Retina (tissue), 1 donor: ENCODE measurements around the gene PCDH9.

Experiments used
- DNase-seq: peaks from one replicate; pipeline ENCODE4 v3.0.0-alpha.2; 2016

Gene PCDH9

DNA sequence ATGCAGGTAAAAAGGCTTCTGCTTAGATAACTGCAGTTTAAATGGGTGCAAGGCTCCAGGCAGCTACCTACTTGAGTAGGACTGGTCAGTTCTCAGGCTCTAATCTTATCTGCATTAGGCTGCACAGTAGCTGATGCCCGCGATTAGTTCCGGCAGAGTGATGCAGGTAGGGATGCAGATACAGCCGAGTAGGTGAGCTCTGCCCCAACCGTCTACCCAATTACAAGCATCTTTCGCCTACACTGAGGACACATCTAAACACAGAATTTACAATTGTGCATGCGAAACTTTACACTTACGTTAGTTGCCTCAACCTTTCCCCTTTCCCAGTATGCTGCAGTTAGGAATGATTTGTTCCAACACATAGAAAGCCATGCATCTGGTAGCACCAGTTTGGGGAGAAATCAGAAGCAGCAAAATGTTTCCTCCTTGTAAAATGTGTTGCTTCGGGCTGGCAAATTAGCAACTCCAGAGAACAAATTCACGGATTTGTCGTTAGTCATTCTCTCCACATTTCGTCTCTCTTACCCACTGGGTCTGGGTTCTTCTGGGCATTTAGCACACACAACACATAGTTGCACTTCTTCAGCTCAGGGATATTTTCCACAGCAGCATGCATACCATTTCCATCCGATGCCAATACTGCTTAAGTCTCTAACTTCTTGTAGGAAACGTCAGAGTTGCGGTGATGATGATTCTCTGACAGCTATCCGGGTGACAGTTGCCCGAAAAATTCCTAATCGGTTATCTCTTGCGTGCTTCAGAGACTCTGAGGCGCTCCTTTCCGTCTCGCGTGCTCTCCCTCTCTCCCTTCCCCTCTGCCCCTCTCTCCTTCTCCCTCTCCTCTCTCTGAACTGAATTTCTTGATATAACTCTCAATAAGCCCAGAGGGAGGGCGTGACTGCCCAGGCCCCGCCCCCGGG is at the start of gene PCDH9:
Gene PCDH9 (minus strand): TSS at position 856 of the 923 bp plus-strand sequence. CDS start 1,896 bp downstream, outside the sequence.
- no peak for DNase-seq

- no peak for DNase-seq
Measured at GRCh38 chr13:67278235-67278634, 48.1 kb upstream of the PCDH9 start.

- DNase-seq, result no peak
Measured at GRCh38 chr13:67277581-67277980, 47.4 kb upstream of the PCDH9 start.

DNA sequence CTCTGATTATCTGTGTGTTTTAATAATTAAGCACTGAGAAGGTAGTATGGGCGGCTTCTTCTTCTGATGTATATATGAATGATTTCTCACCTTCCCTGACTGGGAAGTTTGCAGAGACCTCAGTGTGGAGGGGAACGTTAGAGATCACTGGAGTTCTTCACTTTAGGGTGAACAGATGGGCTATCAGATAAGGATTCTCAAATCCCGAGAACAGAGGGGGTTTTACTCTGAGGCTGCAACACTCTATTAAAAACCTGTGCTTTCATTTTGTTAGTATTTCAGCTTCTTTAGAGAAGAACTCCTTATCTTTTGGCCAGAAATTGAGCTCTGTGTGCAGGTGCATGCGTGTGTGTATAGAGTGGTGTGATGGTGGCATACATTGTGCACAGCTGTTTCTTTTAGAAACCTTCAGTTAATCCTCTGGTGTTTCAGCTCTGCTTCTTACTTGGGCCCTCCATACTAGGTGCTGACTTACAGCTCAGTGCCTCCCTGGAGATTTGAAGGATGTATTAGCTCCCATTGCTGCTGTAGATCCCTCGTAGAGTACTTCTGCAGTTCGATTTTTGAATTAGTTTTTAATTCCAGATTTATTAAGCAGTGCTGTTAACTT is 45.3 kb upstream of the PCDH9 start:
- DNase-seq, result no peak

GRCh38 chr13:67273001-67273400 is 42.9 kb upstream of the PCDH9 start:
- DNase-seq, result no peak

DNA sequence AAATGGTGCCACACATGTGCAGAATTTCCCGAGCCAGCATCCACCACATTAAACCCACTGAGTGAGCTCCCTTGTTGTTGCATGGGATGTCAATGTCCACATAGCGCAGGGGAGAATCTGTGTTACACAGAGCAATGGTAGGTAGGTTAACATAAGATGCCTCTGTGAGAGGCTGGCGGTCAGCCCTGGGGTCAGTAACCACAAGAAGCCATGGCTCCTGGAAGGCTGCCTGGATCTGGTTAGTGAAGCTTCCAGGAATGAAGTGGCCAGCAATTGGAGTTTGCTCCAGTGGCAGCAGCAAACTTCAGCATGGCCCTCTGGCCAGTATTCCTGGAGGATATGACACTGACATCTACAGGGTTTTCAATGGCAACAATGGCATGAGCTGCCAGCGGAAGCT is 37.0 kb upstream of the PCDH9 start:
- no peak for DNase-seq

DNA sequence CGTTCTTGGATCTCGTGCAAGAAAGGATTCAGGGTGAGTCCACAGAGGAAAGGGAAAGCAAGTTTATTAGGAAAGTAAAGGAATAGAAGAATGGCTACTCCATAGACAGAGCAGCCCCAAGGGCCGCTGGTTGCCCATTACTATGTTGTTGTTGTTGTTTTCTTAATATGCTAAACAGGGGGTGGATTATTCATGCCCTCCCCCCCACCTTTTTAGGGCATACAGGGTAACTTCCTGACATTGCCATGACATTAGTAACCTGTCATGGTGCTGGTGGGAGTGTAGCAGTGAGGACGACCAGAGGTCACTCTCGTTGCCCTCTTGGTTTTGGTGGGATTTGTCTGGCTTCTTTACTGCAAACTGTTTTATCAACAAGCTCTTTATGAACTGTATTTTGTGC is 29.1 kb upstream of the PCDH9 start:
- no peak for DNase-seq

- DNase-seq, result no peak
Measured at GRCh38 chr13:67258482-67258881, 28.3 kb upstream of the PCDH9 start.

DNA sequence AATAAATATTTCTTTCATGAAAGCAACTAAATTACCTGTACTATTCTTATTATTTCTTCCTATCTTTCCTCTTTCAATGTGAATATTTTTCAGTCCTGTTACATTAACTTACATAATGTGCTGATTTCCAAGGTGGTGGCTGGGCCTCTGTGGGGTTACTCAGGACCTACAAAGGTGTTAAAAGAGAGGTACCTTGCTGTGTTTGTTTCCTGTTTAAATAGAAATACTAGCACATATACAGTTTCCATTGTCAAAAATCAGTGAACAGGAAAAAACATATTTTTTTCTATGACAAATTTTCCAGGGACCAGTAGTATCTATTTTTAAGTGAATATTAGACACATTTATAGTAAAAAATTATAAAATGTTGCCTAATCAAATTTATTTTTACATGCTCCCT is 8.7 kb upstream of the PCDH9 start:
- no peak for DNase-seq

DNA sequence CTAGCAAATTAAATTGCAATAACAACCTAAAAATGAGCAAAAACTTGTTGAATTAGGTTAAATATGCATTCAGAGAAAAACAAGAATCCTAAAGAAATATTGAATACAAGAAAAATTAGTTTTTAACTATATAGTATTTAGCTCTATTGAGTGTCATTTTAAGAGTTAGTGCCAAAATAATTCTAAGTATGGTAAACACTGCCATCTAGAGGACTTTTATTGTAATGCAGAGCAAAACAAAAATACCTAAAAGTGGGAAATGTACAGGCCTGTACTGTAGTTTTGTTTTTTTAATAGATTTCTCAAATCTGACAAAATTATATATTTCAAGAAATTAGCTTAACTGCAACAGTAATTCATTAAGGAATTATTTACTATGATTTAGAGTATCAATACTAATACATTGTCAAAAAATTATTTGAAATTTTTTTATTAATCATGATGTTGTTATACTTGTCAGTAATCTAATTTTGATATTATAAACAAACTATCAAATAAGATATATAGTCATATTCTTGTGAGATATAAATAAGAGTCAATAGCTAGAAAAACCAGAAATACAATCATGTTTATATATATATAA is 8.2 kb upstream of the PCDH9 start:
- DNase-seq, result no peak

DNA sequence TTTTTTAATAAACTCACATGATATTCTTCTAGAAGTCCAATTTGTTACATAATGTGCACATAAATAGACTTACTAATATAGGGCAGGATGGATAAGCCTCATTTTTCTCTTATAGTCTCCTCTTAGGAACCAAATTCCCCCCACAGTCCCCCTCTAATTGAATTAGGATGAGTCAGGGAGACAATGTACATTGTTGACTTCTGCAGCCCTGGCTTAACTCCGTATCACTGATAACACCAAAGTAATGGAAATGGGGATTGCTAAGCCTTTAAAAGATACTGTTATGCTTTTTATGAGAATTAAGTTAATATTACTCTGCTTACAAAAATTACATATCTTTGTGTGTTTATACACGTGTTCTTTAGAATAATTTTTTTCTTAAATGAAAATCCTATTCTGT is 5.1 kb upstream of the PCDH9 start:
- DNase-seq, result no peak

DNA sequence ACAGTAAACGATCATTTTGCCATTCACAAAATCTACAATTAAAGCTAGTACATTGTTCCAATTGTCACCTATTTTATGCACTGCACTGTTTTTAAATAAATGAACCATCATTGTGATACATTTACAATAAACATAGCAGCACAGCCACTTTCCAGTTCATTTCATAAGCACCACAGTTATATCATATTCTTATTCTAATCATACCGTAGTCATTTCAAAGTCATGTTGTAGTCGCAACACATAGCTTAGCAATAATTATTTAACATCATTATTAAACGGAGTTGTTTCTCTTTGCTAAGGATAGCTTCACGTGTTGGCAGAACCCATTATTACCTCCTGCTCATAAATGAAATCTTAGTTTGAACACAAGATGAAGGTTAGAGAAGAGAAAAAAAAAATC is 2.2 kb upstream of the PCDH9 start:
- no peak for DNase-seq

GRCh38 chr13:67231289-67232000 is 1.3 kb upstream of the PCDH9 start:
- no peak for DNase-seq

GRCh38 chr13:67230404-67231288 is 510 bp upstream of the PCDH9 start:
- peak; percentile 98 for DNase-seq

DNA sequence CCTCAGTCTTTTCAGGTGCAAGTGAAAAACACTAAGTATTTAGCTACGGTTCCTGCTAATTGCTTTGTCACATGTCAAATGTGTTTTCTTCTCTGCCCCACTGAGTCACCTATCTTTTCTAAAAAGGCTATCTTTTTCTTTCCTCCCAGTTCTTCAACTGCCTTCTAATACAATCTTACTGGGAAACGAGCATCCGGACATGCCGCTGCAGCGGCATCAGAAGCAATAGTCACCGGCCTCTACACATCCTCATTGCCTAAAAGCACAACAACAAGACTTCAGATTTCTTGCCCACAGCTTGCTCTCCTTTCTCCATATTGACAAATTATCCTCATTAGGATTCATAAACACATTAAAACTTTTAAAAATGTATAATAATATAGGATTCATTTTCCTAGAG is 1.2 kb downstream of the PCDH9 start:
- peak; percentile 44 for DNase-seq

GRCh38 chr13:67228031-67228430 is 2.1 kb downstream of the PCDH9 start:
- DNase-seq, result peak; percentile 21

DNA sequence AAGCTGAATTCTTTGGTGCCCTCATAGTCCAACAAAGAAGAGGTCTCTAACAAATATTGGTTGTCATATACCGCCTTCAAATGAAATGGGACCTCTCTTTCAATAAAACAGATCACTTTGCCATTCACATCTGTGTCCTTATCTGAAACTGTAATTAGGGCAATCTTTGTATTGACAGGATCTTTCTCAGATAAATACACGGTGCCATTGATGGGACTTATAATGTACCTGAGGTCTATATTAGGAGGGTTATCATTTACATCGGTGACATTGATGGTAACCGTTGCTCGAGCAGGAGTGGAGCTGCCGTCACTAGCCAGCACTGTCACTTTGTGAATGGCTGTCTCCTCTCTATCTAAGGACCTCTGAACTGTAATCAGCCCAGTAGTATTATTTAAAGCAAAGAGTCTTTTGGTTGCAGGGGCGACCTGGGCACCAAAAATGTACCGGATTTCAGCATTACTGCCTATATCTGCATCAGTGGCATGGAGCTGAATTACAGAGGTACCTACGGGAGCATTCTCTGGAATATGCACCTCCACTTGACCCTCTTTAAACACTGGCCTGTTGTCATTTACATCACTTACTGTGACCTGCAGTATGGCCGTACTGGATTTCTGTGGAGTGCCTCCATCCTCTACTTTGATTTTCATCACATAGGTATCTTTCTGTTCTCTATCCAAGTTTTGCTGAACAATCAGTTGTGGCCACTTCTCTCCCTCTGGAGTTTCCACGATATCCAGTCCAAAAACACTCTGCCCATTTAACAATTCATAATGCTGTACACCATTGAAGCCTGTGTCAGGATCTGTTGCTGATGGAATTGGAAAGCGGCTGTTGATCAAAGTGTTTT is 2.8 kb downstream of the PCDH9 start:
- peak; percentile 37 for DNase-seq

GRCh38 chr13:67226696-67227095 is 3.4 kb downstream of the PCDH9 start:
- DNase-seq, result peak; percentile 10

GRCh38 chr13:67225252-67226159 is 4.6 kb downstream of the PCDH9 start:
- no peak for DNase-seq
